GM19035 (cell line): Measurements from ENCODE around the gene EID2B.

Experiments
- ATAC-seq: cut with Tn5 transposase; IDR thresholded peaks from one replicate; pipeline ENCODE4 v1.9.1; 2021; ENCODE audit not compliant: unreplicated experiment

EID2B gene

DNA sequence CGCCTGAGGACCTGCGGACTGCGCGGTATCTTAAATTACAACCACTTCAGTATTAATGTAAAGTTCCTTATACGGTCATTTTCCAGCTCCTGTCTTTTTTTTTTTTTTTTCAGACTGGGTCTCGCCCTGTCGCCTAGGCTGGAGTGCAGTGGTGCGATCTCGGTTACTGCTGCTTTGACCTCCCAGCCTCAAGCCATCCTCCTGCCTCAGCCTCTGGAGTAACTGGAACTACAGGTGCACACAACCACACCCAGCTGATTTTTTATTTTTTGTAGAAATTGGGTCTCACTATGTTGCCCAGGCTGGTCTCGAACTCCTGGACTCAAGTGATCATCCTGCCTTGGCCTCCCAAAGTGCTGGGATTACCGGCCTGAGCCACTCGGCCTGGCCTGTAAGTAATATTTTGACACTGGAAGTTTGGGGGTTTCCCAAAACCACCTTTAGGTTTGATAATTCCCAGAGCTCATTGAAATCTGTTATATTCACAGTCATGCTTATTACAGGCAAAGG, 406 bp upstream of the EID2B start:
- peak; percentile 15 for ATAC-seq

DNA sequence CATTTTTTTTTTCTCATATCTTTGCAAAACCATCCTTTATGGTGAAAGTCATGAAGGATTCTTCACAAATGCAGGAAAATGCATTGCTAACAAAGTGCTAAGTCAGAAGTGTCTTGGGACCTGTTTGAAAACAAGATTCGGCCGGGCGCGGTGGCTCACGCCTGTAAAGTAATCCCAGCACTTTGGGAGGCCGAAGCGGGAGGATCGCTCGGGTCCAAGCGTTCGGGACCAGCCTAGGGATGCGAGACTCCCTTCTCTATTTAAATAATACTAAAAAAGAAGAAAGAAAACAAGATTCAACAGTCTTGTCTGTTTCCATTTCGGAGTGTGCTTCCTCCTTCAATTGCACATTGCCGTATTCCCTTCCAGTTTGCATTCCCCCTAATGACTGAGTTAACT, 819 bp downstream of the EID2B start:
- no peak for ATAC-seq

DNA sequence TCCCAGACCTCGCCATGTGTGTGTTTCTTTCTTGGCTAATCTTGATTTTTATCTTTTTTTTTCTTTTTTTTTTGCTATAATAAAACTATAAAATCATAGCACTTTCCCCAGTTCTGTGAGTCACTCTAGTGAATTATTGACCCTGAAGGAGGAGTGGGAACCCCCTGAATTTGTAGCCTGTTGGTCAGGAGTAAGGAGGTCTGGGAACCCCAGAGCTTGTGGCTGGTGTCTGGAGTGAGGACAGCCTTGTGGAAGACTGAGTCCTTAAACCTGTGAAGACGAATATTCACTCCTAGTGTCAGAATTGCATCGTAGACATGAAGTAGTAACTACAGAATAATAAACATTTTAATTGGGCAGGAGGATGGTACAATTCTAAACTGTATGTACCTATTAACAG, 7.4 kb downstream of the EID2B start:
- ATAC-seq = no peak

DNA sequence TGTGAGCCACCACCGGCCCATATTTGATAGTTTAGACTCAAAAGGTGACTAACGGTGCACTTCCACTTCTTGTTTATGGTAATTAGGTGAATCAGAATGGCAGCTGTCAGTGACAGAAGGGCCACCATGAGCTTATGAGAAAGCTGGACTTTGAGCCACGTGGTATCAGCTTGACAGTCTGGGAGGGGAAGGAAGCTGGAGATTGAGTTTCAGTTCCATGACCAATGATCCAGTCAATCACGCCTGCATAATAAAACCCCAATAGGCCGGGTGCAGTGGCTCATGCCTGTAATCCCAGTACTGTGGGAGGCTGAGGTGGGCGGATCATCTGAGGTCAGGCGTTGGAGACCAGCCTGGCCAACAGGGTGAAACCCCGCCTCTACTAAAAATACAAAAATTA, 8.2 kb downstream of the EID2B start:
- no peak for ATAC-seq

DNA sequence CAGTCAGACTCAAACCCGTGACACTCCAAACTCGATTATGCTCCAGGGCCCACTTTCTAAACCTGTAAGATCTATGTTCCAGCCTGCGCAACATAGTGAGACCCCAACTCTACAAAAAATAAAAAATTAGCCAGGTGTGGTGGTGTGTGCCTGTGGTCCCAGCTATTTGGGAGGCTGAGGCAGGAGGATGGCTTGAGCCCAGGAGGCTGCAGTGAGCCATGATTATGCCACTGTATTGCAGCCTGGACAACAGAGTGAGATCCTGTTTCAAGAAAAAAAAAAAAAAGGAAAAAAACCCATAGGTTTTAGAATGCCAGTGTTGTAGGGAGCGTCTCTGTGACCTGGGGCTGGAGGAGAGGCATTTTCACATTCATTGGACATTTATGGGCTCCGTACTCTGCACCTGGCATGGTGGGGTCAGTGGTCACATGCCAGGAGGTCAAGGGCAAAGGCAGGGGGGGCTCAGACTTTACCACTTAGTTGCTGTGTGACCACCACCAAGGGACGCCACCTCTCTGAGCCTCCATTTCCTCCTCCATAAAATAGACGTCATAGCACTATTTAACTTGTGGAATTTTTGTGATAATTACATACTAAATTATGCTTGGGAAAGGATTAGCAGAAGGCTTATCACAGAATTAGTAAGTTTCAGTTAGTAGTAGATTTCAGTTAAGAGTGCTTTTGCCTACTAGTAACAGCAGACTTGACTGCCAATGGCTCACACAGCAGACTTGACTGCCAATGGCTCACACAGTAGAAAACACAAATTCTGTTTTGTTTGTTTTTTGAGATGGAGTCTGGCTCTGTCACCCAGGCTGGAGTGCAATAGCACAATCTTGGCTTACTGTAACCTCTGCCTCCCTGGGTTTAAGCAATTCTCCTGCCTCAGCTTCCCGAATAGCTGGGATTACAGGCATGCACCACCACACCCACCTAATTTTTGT, 11.8 kb downstream of the EID2B start:
- no peak for ATAC-seq

DNA sequence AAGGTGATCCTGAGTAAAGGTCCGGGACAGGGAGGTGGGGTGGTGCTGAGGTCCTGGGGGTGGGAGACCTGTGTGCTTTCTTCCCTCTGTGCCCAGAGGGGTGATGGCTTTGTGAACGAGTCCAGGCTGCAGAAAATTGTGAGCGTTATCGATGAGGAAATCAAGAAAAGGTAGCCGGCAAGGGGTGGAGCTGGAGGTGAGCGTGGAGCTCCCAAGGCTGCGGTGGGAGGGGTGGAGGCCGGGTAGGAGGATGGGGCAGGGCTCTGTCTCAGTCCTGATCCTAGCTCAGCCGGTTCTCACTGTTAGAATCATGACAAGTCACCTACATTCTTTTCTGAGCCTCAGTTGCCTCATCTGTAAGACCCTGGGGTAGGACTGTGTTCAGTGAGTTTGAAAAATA, 13.7 kb downstream of the EID2B start:
- ATAC-seq = no peak

DNA sequence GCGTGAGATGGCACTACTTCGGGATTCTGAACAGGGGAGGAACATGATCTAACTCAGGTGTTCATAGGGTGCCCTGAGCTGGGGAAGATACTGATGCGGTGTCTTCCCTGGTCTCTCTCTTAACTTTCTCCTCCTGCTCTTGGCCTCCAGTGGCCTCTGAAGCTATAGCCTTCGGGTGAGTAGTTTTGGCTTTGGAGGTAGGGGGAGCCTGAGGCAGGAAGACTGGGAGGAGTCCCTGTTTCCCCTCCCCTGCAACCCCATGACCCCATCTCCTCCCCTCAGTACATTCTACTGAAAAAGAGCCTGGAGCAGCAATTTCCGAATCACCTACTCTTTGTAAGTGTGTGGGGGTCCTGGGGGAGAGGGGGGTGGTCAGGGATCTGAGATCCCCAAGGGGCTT, 14.2 kb downstream of the EID2B start:
- no peak for ATAC-seq

DNA sequence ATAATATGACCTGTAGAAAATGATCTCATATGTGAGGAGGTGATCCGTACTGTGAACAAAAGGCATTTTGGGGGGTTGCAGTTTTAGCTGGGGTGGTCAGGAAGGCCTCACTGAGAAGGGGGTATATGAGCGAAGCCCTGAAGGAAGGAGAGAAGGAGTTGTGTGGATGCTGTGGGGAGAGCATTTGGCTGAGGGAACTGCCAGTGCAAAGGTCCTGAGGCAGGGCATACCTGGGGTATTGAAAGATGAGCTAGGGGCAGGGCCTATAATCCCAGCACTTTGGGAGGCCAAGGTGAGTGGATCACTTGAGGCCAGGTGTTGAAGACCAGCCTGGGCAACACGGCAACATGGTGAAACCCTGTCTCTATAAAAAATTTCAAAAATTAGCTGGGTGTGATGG, 15.2 kb downstream of the EID2B start:
- ATAC-seq = no peak

DNA sequence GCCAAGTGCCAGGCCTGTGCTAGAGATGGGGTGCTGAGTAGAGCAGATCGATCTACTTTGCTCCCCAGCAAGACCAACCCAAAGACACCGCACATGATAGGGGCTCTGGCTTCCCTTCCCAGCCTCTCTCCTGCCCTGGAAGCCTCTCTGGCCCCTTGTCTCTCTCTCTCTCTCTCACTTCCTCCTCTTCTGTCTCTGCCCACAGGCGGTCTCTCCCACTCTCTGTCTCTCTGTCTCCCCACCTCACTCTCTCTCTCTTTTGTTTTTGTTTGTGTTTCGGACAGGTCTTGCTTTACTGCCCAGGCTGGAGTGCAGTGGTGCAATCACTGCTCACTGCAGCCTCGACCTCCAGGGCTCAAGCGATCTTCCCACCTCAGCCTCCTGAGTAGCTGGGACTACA, 16.4 kb downstream of the EID2B start:
- ATAC-seq = no peak

DNA sequence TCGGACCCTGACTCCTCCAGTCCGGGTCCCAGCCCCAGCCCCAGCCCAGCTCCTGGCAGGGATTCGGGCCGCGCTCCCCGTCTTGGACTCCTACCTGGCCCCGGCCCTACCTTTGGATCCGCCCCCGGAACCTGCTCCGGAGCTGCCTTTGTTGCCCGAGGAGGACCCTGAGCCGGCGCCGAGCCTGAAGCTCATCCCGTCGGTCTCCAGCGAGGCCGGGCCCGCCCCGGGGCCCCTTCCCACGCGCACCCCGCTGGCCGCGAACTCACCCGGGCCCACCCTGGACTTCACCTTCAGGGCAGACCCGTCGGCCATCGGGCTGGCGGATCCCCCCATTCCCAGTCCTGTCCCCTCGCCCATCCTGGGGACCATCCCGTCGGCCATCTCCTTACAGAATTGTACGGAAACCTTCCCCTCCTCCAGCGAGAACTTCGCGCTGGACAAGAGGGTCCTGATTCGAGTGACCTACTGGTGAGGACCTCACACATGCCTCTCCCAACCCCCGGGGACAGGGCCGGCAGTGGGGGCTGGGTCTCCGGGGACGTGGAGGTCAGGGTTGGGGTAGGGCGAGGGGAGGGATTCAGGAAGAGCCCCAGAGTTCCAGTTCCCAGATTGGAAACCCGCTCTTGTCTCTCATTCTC, 17.0 kb downstream of the EID2B start:
- ATAC-seq = no peak

DNA sequence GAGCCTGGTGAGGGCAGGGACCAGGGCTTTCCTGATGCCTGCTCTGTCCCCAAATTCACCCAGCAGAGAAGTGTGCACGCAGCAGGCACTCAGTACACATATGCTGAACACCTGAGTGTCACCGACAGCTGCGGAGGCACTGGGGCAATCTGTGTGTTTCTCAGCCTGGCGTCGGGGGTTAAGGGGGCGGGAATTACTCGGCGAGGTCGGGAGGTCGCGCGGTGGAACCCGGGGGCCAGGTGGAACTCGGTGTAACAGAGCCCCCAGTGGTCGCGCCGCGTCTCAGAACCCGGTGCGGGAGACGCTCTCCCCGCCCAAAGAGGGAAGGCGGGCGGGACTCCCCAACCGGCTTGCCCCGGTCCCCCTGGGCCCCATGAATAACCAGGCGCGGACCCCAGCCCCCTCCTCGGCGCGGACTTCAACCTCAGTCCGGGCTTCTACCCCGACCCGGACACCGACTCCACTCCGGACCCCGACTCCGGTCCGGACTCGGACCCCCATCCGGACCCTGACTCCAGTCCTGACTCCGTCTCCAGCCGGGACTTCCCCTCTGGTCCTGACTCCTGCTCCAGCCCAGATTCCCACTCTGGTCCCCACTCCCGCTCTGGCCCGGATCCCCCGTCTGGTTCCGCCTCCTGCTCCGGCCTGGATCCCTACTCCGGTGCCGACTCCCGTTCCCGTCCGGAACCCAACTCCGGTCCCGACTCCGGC, 17.7 kb downstream of the EID2B start, which contains the start of gene SELENOV:
SELENOV (plus strand) TSS at position 300 of the 711 bp plus-strand sequence; CDS start at position 374, 74 bp downstream.
- no peak for ATAC-seq

DNA sequence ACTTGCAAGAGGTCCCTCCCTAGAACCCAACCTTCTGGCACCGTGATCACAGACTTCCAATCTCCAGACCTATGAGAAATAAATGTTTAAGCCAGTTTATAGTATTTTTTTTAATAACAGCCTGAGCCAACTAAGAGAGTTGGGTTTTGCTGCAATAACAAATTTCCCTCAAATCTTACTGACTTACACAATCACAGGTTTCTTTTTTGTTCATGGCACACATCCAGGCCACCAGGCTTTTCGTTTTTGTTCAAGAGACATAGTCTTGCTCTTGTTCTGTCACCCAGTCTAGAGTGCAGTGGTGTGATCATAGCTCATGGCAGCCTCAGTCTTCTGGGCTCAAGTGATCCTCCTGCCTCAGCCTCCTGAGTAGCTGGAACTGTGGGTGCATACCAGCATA, 19.7 kb downstream of the EID2B start:
- no peak for ATAC-seq

DNA sequence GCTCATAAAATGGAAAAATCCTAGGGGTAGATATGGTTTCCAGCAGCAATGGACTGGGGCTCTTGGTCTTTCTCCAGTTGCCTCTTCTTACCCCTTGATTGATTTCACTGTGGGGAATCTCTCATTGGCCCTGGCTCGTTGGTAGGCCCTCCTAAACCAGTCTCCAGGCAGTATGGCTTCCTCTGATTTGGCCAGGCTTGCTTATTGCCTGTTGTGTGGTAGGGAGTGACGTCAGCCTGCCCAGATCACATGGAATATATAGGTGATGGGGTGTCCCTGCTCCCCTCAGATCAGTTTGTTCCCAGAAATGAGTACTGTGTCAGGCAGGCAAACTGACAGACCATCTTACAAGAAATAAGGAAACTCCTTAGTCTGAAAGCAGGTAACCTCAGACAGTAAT, 23.4 kb downstream of the EID2B start:
- ATAC-seq = no peak

DNA sequence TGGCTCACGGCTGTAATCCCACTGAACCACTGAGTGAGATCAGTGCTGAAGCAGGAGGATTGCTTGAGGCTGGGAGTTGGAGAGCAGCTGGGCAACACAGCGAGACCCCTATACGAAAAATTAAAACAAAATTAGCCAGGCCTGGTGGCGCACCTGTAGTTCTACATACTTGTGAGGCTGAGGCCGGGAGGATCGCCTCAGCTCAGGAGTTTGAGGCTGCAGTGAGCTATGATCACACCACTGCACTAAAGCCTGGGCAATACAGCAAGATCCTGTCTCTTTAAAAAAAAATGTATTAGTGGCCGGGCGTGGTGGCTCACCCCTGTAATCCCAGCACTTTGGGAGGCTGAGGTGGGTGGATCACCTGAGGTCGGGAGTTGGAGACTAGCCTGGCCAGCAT, 24.0 kb downstream of the EID2B start:
- ATAC-seq = no peak

DNA sequence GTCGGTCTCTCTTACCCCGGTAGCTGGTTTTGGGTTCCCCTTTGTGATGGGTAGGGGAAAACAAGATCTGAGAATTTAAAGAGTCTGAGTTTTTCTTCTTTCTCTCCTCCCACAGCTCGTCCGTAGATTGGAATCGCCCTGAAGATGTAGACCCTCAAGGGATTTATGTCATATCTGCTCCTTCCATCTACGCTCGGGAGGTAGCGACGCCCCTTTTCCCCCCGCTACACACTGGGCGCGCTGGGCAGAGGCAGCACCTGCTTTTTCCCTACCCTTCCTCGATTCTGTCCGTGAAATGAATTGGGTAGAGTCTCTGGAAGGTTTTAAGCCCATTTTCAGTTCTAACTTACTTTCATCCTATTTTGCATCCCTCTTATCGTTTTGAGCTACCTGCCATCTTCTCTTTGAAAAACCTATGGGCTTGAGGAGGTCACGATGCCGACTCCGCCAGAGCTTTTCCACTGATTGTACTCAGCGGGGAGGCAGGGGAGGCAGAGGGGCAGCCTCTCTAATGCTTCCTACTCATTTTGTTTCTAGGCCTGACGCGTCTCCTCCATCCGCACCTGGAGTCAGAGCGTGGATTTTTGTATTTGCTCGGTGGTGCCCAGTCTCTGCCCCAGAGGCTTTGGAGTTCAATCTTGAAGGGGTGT, 24.8 kb downstream of the EID2B start:
- no peak for ATAC-seq

DNA sequence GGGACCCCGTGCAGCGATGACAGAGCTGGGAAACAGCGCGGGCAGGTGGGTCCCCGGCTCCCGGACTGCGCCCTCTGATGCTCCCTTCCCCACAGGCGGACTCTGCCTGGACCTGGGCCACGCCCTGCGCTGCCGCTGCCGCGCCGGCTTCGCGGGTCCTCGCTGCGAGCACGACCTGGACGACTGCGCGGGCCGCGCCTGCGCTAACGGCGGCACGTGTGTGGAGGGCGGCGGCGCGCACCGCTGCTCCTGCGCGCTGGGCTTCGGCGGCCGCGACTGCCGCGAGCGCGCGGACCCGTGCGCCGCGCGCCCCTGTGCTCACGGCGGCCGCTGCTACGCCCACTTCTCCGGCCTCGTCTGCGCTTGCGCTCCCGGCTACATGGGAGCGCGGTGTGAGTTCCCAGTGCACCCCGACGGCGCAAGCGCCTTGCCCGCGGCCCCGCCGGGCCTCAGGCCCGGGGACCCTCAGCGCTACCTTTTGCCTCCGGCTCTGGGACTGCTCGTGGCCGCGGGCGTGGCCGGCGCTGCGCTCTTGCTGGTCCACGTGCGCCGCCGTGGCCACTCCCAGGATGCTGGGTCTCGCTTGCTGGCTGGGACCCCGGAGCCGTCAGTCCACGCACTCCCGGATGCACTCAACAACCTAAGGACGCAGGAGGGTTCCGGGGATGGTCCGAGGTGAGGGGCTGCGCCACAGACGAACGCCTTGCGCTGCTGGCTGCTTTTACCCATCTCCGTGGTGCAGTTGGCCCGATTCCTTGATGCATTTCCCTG, 25.5 kb downstream of the EID2B start:
- no peak for ATAC-seq

DNA sequence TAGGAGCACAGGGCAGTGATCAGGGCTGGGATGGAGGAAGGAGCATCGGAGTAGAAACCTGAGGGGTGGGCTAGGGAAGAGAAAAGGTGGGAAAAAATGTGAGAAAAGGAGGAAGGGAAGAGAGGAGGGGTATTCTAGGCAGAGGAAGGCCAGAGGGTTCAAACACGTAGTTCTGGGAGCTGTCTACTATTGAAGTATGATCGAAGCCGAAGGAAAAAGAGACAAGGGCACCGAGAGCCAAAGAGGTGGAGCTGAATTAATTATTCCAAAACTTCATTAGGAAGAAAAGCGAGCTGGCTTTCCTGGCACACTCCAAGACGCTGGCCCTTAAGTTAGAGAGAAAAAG, 26.1 kb downstream of the EID2B start:
- no peak for ATAC-seq

DNA sequence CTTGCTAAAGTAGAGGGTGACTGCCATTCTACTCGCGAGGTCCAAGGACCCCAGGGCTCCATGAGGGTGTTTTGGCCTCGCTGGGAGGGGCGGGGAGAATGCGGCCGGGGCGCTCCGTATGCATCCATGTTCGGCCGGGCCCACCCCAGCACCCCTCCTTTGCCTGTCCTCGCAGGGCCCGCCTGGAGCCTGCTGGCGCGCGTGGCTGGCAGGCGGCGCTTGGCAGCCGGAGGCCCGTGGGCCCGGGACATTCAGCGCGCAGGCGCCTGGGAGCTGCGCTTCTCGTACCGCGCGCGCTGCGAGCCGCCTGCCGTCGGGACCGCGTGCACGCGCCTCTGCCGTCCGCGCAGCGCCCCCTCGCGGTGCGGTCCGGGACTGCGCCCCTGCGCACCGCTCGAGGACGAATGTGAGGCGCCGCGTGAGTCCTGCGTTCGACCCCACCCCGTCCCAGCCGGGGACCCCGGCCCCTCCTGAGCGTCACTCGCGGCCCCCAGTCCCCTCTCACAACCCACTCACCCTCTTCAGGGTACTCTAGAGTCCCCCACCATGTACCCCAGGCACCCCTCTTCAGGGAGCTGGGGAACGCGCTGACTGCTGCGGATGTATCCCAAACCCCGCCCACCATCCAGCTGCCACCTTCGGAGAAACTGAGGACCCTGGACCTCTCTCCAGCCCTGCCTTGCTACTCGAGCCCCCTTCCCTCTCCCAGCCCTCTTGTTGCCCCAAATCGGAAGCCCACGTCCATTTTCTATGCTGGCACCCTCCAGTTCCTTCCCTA, 29.8 kb downstream of the EID2B start:
- ATAC-seq = no peak

DNA sequence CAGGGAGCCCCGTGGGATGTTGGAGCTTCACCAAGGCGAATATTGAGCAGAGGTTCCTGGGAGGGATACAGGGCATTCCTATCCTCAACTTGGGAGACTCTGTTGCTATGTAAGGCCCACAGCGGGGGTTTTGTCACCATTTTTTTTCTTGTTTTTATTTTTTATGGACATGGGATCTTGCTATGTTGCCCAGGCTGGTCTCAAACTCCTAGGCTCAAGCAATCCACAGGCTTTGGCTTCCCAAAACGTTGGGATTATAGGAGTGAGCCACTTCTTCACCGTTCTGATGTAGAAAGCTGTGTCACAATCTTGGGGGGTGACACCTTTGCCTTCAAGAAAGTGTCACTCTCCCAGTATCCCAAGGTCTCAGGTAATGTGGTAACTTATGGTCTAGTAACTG, 31.3 kb downstream of the EID2B start:
- ATAC-seq = no peak

DNA sequence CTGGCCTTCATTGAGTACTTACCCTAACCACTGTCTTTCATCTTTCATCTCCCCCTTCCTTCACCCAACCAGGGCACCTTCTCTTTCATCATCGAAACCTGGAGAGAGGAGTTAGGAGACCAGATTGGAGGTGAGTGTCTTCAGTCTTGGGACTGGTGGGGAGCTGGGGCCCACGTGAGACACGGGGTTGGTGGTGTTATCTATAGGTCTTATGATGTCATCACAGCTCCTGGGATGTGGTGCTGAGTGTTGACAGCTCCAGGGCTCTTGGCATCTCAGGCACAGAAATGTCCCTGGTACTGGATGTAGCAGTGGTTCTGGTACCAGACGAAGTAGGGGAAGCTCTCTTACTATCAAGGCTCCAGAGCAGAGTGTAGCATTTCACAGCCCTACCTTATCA, 32.1 kb downstream of the EID2B start:
- ATAC-seq = no peak
